ENCODE data around the gene CDH24.

- TF ChIP-seq CTCF (IDR thresholded peaks at IDR 0.05; ENCODE audit: poor library complexity) (no peak), EZH2 (IDR thresholded peaks at IDR 0.05; ENCODE audit: borderline replicate concordance) (no peak)
Observed at GRCh38 chr14:23104070-23104590, 46.8 kb upstream of the CDH24 start.
